ENCODE data around the gene GATAD2A.

The GATAD2A gene

DNA sequence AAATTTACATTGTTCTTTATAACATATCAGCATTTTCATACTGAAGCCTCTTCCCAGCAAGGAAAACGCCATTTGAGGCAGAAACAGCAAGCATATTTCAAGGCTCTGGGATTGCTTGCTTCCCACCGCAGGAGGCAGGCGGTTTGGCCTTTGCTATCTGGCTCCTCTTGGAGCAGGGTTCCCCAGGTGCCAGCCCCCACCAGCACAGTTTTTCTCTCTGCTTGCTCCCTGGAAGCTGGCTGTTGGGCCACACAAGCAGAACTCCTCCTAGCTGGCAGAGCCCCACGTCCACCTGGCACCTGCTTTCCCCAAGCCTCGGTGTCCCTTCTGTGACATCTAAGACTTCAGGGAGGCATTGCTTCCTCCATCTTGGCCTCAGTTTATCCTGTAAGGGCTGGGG lies 16.7 kb downstream of the GATAD2A start:
- DNase-seq = no peak

DNA sequence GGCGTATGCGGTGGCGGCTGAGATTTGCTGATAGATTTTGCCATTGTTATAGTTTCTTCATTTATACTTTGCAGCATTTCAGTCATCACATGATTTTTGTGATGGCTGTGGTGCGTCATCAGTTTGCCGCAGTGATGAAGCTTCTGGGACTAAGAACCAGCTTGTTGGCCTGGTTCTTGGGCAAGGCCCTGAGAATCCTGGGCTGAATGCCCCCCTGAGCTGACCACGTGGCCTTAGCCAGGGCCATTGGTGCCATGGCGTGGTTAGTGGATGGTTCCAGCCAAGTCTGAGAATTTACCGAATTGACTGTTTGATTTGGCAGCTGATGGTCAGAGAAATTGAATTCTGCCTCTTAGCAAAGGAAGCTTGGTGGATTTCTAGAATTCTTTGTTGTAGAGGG lies 17.8 kb downstream of the GATAD2A start:
- no peak for DNase-seq

DNA sequence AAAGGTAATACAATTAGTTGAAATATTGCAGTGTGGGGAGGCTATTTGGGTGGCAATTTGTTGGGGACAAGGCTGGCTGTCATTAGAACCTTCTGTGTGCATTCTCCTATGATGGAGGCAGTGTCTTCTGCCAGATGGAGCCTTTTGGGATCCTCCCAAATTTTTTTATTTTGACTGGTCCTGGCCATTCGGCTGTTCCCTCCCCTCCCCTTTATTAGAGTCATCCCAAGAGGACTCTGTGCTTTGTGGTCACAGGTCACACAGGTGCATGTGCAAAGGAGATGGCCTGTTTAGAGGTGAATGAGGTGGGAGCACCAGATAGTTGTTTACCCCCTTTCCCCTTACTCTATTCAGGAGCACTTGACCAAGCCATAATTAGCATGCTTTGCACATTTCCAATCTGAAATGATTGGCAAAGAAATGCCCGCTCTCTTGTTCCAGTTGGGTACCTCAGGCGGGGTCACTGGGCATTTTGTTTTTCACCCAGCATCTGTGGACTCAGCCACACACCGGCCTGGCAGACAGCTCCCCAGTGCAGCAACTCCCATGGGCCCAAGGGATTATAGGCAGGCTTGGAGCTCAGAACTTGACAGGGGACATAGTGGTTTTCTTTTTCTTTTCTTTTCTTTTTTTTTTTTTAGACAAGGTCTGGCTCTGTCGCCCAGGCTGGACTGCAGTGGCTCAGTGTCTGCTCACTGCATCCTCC lies 19.8 kb downstream of the GATAD2A start:
- no peak for DNase-seq

DNA sequence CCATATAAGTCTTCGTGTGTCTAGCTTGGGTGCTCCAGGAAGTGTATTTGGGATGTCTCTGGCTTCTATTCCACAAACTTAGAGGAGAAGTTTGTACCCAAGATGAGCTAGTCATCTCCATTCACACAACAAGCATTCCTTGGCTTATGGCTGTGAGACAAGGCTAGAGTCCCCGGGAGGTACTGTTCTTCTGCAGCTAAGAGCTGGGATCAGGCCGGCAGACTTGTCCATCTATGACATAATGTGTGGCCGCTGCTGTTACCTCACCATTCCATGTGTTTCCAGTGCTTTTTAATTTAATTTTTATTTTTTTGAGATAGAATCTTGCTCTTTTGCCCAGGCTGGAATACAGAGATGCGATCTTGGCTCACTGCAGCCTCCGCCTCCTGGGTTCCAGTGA lies 20.7 kb downstream of the GATAD2A start:
- DNase-seq = no peak

DNA sequence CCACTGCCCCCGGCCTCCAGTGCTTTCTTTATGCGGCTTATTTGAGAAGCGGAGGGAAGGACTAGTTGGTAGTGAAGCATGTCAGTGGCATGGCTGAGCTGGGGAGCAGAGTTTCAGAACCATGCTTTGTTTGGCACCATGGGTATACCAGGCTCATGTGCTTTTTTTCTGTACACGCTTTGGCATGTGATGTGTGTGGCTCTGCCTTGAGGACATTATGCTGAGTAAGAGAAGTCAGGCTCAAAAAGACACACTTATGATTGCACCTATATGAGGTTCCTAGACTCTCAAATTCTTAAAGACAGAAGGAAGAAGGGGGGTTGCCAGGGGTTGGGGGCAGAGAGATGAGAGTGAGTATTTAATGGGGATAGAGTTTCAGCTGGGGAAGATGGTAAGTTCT lies 21.3 kb downstream of the GATAD2A start:
- no peak for DNase-seq

DNA sequence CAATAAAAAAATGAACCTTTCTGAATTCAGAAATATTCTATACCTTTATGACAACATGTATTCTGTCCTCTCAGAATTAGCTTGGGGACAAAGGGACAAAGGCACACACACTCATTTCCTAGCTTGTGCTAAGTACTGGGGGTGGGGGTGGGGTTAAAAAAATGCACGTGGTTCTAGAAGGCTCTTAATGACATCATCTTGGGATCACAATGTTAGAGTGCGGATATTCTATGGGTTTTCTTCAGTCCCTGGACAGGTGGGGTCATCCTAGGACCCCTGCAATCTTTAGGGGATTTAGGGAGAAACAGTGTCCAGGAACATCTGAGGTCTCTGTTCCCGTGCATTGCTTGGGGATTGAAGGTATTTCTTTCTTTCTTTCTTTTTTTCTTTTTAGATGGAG lies 21.8 kb downstream of the GATAD2A start:
- DNase-seq = no peak

DNA sequence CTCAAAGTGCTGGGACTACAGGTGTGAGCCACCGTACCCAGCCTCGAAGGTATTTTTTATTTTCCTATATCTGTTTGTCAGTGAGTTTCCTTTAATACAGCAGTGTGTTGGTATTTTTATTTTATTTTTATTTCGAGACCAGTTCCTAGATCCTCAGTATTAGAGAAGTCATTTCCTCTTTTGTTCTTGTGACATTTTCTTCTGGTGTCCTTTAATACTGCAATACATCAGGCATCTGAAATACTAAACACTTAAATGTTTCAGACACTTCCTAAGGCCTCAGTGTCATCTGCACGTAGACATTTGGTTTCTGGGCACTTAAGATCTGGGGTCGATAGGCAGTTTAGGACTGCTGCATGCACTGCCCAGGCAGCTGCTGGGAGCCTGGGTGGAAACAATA lies 22.5 kb downstream of the GATAD2A start:
- DNase-seq = no peak

DNA sequence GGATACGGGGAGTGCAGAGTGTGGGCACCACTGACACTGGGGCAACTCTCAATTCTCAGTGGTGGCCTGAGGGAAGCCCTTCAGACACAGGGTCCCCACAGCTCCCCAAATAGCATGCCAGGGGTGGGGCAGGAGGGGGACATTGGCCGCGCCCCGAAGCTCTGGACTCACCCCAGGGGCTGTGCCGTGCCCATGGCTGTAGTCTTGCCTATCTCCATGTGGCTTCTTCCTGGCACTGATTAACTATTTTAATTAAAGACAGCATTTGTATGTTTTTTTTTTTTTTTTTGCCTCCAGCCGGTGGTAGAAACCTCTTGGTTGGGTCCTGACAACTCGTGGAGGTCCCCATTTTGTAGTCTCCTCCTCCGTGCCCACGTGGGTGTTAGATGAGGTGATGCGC lies 23.3 kb downstream of the GATAD2A start:
- no peak for DNase-seq

DNA sequence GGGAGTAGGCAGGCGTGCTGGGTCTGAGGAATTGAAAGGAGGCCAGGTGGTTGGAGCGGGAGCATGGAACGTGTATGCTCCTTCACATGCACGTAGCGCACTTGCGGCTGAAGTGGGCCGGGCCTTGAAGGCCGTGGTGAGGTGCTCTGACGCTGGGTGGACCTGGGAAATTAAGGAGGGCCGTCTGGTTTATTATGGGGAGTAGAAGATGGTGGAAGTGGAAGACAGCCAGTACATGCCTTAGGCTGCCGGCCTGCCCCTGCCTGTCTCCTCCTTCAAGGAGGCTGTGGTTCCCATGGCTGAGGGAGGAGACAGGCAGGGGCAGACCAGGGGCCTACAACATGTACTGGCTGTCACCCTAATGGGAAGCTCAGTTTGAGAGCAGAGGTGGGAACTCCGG lies 23.9 kb downstream of the GATAD2A start:
- DNase-seq = no peak

DNA sequence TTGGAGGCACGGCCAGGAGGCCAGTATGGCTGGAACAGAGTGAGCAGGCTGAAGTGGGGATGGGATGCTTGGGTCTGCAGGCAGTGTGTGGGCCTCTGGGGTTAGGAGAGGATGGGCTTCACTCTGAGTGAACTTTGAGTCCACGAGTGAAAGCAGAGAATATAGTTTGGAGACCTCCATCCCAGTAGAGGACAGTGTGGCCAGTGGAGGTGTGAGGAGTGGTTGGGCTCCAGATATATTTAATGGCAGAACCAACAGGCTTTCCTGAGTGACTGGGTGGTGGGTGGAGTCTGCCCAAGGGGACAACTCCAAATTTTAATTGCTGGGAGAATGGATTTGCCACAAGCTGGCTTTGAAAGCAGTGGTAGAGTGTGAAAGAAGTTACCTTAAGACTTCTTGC lies 27.3 kb downstream of the GATAD2A start:
- DNase-seq = no peak

DNA sequence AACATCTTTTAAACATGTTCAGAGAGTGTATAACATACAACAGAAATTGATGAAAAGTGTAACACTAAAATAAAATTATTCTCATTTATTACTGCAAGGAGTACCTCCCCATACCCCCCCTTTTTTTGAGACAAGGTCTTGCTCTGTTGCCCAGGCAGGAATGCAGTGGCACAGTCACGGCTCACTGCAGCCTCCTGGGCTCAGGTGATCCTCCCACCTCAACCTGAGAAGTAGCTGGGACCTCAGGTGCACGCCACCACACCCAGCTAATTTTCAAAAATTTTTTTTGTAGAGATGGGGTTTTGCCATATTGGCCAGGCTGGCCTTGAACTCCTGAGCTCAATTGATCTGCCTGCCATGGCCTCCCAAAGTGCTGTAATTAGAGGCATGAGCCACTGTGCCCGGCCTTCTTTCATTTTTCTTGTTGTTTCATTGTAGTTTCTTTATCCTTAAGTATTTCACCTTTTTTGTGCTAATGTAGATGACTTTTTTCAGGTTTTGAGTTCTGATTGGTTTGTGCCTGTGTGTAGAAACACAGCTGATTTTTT lies 28.3 kb downstream of the GATAD2A start:
- DNase-seq = no peak

DNA sequence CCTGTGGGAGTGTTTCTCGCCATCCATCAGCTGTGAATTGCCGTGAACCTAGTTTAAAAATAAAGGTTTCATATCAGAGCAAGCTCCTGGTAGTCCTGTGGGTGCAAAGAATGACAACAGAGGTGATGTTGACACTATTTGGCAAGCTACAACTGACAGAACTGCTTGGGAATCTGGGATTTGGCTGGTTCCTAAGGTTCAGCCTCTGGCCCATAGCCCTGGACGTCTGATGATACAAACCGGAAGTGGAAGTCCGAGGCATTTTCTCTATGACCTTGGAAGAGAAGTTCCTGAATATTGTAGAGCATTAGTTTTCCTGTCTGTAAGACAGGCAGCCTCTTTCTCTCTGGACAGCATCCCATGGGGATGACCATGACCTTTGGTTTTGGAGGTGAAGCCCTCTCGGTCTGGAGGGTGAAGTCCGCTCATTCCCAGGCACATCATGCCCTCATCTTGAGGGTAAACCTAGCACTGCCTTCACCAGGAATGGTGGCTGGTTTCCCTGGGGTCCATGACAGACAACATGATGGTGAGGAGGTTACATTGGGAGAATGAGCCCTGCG lies 29.1 kb downstream of the GATAD2A start:
- no peak for DNase-seq

DNA sequence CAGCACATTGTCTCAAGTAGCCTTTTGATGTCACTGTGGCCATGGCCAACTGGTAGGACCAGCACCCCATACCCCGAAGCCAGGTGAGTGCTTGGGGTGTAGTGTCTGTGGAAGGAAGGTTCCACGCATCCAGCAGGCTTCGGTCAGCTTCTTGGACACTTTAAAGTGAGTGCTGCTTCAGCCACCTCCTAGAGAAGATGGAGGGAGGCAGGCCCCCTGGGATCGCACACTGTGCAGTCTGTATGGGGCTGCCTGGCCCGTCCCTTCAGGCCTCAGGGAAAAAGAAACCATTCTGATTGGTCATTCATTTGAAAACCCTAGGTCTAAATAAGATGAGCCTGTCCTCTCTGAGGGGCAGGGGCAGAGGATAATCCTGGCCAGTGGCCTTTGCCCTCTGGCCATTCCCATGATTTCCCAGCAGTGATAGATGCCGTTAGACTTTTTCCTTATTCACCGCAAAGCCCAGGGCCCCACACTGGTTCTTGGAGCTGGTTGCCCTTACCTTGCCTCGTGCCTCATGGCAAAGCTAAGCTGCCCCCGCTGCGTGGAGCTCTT lies 30.7 kb downstream of the GATAD2A start:
- DNase-seq = no peak

DNA sequence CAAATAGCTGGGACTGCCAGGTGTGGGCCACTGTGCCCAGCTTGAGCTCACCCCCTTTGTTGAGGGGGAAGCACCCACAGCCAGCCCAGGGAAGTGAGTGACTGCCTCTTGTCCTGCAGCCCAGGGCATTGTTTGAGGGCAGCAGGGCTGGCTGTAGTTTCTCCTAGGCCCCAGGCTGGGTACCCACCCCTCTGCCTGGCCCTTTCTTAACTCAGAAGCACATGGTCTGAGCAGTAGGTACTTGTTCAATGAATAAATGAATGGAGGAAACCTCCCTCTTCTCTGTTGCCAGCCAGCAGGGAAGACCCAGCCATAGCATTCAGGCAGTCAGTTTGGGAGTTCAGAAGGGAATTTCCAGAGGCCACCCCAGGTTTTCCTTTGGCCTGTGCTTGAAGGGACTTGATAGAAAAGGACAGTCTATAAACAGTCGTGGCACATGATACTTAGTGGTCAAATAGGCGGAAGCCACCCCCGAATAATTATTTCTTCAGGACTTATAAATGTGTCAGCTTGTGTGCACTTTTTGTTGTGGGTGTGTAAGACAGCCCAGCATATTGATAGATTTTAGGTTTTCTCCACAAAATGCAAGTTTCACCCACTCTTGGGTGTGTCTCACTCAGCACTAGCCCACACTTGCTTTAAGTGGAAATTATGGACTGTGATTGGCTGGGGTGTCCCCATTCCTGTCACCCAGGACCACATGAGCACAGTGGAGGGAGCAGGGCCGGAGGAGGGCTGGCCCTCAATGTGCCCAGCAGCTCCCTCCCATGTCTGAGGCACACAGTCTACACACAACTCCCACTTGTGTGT lies 33.1 kb downstream of the GATAD2A start:
- no peak for DNase-seq

DNA sequence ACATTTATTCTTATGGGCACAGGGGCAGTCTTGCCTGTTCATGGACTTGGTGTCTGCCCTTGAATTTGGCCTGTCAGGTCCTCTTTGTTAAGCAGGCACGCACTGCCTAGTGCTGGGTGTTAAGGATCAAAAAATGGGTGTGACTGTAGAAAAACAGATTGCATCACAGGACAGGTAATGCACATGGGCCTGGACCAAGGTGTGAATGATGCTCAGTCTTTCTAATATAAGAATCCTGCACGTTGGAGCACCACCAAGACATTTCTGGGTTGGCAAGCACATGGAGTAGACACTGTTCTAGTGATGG lies 33.7 kb downstream of the GATAD2A start:
- no peak for DNase-seq

DNA sequence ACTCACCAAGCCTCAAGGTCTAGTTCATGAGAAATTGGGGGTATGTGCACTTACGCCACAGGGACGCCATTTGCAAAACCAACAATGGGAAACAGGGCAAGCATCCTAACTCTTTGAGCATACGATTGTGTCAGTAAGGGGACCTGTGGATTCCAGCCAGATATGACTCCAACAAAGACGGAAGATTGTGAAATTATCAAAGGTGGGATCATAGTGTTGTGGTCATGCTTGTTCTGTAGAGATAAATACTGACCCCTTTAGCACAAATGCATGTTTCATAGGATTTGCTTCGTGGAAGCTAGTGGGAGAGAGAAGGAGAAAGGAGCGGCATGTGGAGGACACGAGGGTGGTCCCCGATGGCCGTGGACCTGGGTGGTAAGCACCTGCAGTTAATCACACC lies 37.8 kb downstream of the GATAD2A start:
- no peak for DNase-seq

DNA sequence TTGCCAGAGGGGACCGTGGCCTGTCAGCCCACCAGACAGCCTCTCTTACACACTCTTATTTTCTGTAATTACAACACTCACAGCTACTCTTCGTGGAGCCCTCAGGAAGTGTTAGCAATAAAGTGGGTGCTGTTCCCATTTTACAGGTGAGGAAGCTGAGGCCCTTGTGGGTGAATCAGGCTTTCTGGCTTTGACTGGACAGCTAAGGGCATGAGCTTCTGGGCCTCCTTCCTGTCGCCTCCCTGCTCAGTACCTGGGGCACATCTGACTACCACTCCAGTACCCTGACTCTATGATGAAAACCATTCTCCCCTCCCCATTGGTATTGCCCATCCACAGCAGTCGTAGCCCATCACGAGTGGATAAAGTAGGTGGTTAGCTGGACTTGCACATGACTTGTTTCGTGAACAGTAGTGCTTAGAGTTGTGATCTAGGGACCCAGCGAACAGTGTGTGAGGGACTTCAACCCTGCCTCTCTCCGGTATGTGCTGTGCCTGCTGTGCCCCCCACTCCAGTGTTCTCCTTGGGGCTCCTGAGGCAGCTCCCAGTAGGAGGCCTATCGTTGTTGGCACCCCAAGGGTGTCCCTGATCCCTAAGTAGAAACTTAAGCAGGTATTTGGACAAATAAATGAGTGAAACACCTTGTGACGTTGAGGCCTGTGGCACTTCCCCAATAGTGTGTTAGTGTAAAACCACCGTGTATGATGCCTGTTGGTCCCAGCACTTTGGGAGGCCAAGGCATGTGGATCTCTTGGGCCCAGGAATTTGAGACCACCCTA lies 38.6 kb downstream of the GATAD2A start:
- DNase-seq = no peak

DNA sequence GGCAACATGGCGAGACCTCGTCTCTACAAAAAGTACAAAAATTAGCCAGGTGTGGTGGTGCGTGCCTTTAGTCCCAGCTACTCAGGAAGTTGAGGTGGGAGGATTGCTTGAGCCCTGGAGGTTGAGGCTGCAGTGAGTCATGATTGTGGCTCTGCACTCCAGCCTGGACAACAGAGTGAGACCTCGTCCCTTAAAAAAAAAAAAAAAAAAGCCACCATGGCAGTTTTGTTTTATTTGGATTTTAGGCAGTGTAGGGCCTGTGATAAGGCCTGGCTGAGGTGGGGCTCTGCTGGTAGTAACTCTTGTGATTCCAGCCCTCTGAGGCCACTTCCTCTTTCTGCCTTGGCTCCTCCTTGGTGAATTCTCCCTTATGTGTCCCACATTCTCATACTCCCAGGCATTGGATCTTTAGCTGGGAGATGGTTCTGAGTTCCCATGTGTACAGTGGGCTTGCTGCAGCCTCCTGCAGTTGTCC lies 39.2 kb downstream of the GATAD2A start:
- no peak for DNase-seq

DNA sequence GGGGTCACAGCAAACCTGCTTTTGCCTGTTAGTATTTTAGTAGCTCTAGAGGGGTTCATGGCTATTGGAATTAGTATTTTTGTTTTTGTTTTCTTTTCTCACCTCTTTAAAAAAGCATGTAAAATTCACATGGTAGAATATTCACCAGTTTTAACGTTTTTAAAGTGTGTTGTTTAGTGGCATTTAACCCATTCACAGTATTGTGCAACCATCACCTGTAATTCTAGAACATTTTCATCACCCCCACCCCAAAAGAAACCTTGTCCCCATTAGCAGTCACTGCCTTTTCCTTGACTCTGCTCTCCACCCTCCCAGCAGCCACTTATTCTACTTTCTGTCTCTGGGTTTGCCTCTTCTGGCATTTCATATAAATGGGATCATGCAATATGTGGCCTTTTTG lies 39.8 kb downstream of the GATAD2A start:
- DNase-seq = no peak

DNA sequence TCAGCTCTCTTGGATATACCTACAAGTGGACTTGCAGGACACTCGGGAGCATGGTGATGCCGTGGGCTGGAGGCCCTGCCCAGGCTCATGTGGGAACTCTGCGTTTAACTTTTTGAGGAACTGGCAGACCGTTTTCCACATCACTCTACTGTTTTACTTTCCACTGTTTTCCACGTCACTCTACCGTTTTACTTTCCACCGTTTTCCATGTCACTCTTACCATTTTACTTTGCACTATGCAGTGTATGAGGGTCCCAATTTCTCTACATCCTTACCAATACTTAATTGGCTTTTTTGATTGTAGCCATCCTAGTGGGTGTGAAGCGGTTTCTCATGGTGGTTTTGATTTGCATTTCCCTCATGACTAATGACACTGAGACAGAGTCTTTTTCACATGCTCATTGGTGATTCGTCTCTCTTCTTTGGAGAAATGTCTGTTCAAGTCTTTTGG lies 40.5 kb downstream of the GATAD2A start:
- no peak for DNase-seq

DNA sequence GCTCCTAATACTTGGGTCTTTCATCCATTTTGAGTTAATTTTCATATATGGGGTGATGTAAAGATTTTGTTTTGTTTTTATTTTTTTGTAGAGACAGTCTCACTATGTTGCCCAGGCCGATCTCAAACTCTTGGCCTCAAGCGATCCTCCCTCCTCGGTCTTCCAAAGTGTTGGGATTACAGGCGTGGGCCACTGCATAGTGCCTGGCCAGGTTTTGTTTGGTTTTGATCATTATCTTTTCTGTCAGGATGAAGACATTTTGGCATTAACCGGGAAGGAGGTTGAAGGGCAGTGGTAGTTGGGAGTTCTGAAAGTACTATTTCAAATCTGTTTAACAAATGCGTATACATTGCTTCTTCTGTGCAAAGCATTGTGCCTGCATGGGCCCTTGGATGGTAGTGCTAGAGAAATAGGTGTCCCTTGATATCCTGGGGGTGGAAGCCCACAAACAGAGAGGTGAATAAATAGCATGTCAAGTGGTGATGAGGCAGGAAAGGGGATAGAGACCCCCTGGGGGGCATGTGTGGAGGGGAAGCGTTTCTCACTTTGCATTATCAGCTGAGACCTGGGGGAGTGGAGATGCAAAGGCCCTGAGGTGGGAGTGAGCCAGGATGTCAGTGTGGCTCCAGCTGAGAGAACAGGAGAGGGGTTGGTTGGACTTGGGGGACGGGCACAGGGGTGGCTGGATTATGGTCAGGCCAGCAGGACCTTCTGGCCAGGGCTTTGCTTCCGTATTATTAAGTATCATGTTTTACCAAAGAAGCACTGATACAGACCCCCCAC lies 41.4 kb downstream of the GATAD2A start:
- no peak for DNase-seq

Data from CD4-positive, alpha-beta T cell treated with Interferon gamma for 1 hour (primary cell).